GM21737 (cell line): ENCODE data around the gene NCK2.

ENCODE experiments used
- ATAC-seq: cut with Tn5 transposase; IDR thresholded peaks from one replicate; pipeline ENCODE4 v1.9.1; 2021; ENCODE audit warnings: mild to moderate bottlenecking, moderate library complexity; ENCODE audit not compliant: unreplicated experiment

NCK2 gene

GRCh38 chr2:105866216-105867185 is 121.8 kb downstream of the NCK2 start:
- no peak for ATAC-seq

- no peak for ATAC-seq
These were observed 122.9 kb downstream of the NCK2 start for GRCh38 chr2:105867587-105867986.

GRCh38 chr2:105868060-105868459 is 123.3 kb downstream of the NCK2 start:
- ATAC-seq: no peak

GRCh38 chr2:105869341-105869740 is 124.6 kb downstream of the NCK2 start:
- ATAC-seq: no peak

GRCh38 chr2:105870062-105870461 is 125.3 kb downstream of the NCK2 start:
- ATAC-seq: no peak

GRCh38 chr2:105870858-105871257 is 126.1 kb downstream of the NCK2 start:
- ATAC-seq: no peak

- ATAC-seq: no peak
These were observed 127.5 kb downstream of the NCK2 start for GRCh38 chr2:105872142-105872728.

GRCh38 chr2:105872830-105873229 is 128.1 kb downstream of the NCK2 start:
- no peak for ATAC-seq

- no peak for ATAC-seq
These were observed 128.6 kb downstream of the NCK2 start for GRCh38 chr2:105873281-105873680.

- peak; percentile 82 for ATAC-seq
These were observed 129.0 kb downstream of the NCK2 start for GRCh38 chr2:105873721-105874120.

- no peak for ATAC-seq
These were observed 129.8 kb downstream of the NCK2 start for GRCh38 chr2:105874466-105874865.

GRCh38 chr2:105875241-105875640 is 130.5 kb downstream of the NCK2 start:
- no peak for ATAC-seq

GRCh38 chr2:105876191-105876590 is 131.5 kb downstream of the NCK2 start:
- no peak for ATAC-seq

- no peak for ATAC-seq
These were observed 133.2 kb downstream of the NCK2 start for GRCh38 chr2:105877945-105878344.

GRCh38 chr2:105879106-105879802 is 134.5 kb downstream of the NCK2 start:
- no peak for ATAC-seq

- no peak for ATAC-seq
These were observed 135.1 kb downstream of the NCK2 start for GRCh38 chr2:105879803-105880300.

- no peak for ATAC-seq
These were observed 135.9 kb downstream of the NCK2 start for GRCh38 chr2:105880637-105881036.

- no peak for ATAC-seq
These were observed 136.8 kb downstream of the NCK2 start for GRCh38 chr2:105881286-105882136.

- ATAC-seq: no peak
These were observed 137.6 kb downstream of the NCK2 start for GRCh38 chr2:105882341-105882740.

- ATAC-seq: no peak
These were observed 138.3 kb downstream of the NCK2 start for GRCh38 chr2:105882920-105883435.
